GM06990 (cell line): ENCODE results near the gene OR52B6.
A peak's percentile ranks its signal among the peaks of the same experiment; 100 is the strongest.

ENCODE experiments used
- DNase-seq: peaks from one replicate; pipeline ENCODE4 v3.0.0-alpha.2; 2011; ENCODE audit not compliant: insufficient read length; ENCODE audit errors: extremely low read depth
- H3K27me3 ChIP-seq: replicated peaks from 2 replicates; pipeline ENCODE4 v1.6.0; 2011; ENCODE audit warnings: low read length; ENCODE audit not compliant: control insufficient read depth, insufficient read depth
- H3K36me3 ChIP-seq: 2 replicates; pipeline ENCODE4 v1.5.1; 2011; ENCODE audit warnings: low read length; ENCODE audit not compliant: control insufficient read depth, insufficient read depth
- H3K4me3 ChIP-seq: replicated peaks from 2 replicates; pipeline ENCODE4 v1.5.1; 2011; ENCODE audit warnings: low read depth, mild to moderate bottlenecking, control low read depth, low read length
- CTCF ChIP-seq: IDR thresholded peaks from 2 replicates; pipeline ENCODE4 v1.5.1; 2011; ENCODE audit warnings: low read length, control low read depth, mild to moderate bottlenecking, inconsistent platforms; ENCODE audit not compliant: insufficient read depth, poor library complexity, severe bottlenecking

OR52B6 gene

GRCh38 chr11:5605849-5606248, 25.2 kb downstream of the OR52B6 start:
- Histone ChIP-seq H3K36me3 (no peaks in the 10 kb centered on the region), H3K27me3 (no peaks in the 10 kb centered on the region), H3K4me3 (no peak overlapping the region)
- peak; percentile 38 for TF ChIP-seq CTCF
- DNase-seq: no peak

GRCh38 chr11:5608808-5609207, 28.1 kb downstream of the OR52B6 start:
- DNase-seq: no peak
- H3K4me3 ChIP-seq: no peak overlapping the region
- TF ChIP-seq CTCF: no peak
- no peaks in the 10 kb centered on the region for H3K36me3 ChIP-seq
- H3K27me3 ChIP-seq: no peaks in the 10 kb centered on the region

GRCh38 chr11:5610446-5610845, 29.8 kb downstream of the OR52B6 start:
- no peaks in the 10 kb centered on the region for H3K36me3 ChIP-seq

GRCh38 chr11:5611627-5612026, 30.9 kb downstream of the OR52B6 start:
- Histone ChIP-seq H3K36me3 (no peaks in the 10 kb centered on the region), H3K4me3 (no peak overlapping the region), H3K27me3 (no peaks in the 10 kb centered on the region)
- peak; percentile 49 for TF ChIP-seq CTCF
- no peak for DNase-seq

More at GRCh38 chr11:5610446-5610845, 29.8 kb downstream of the OR52B6 start:
- no peak for DNase-seq
- Histone ChIP-seq H3K4me3 (no peak overlapping the region), H3K27me3 (no peaks in the 10 kb centered on the region)
- no peak for TF ChIP-seq CTCF

- no peak for DNase-seq
- no peak for TF ChIP-seq CTCF
- no peaks in the 10 kb centered on the region for H3K27me3 ChIP-seq
- H3K36me3 ChIP-seq: no peaks in the 10 kb centered on the region
- no peak overlapping the region for H3K4me3 ChIP-seq
Measured at GRCh38 chr11:5618807-5619206, 38.1 kb downstream of the OR52B6 start.
